Neural cell (in vitro differentiated cells): ENCODE data around the gene ATP1A4.

Experiments used
- CTCF ChIP-seq: fragments of 450-650 bp; IDR thresholded peaks from 2 replicates; pipeline ENCODE4 v1.5.1; 2014; ENCODE audit warnings: antibody characterized with exemption, mild to moderate bottlenecking, moderate library complexity; ENCODE audit not compliant: poor library complexity, severe bottlenecking
- EZH2 ChIP-seq: fragments of 200-600, 300-800 bp; shearing (Covaris generic), sonication (generic); IDR thresholded peaks from 2 replicates; pipeline ENCODE4 v1.6.1; 2014; ENCODE audit warnings: antibody characterized with exemption, low read length, borderline replicate concordance, mild to moderate bottlenecking; ENCODE audit not compliant: insufficient read depth, poor library complexity, severe bottlenecking
- POLR2AphosphoS5 ChIP-seq: IDR thresholded peaks from 2 replicates; pipeline ENCODE4 v1.6.1; 2012
- SMC3 ChIP-seq: fragments of 450-650 bp; conservative IDR thresholded peaks from 2 replicates; pipeline ENCODE4 v1.6.1; 2014; ENCODE audit warnings: antibody characterized with exemption, mild to moderate bottlenecking, moderate library complexity; ENCODE audit not compliant: poor library complexity

- TF ChIP-seq EZH2 (no peak), SMC3 (no peak), POLR2AphosphoS5 (no peak), CTCF (no peak)
Measured at GRCh38 chr1:160222546-160222945, 71.1 kb downstream of the ATP1A4 start.
